HG03342 (cell line): ENCODE results near the gene RLN3.

Experiments used
- ATAC-seq: cut with Tn5 transposase; IDR thresholded peaks from one replicate; pipeline ENCODE4 v1.9.1; 2021; ENCODE audit warnings: mild to moderate bottlenecking, moderate library complexity; ENCODE audit not compliant: unreplicated experiment

RLN3 gene

GRCh38 chr19:13993590-13994300 is 34.2 kb upstream of the RLN3 start:
- no peak for ATAC-seq

GRCh38 chr19:13995017-13995728 is 32.8 kb upstream of the RLN3 start:
- no peak for ATAC-seq

GRCh38 chr19:13995878-13996765 is 31.8 kb upstream of the RLN3 start:
- no peak for ATAC-seq

DNA sequence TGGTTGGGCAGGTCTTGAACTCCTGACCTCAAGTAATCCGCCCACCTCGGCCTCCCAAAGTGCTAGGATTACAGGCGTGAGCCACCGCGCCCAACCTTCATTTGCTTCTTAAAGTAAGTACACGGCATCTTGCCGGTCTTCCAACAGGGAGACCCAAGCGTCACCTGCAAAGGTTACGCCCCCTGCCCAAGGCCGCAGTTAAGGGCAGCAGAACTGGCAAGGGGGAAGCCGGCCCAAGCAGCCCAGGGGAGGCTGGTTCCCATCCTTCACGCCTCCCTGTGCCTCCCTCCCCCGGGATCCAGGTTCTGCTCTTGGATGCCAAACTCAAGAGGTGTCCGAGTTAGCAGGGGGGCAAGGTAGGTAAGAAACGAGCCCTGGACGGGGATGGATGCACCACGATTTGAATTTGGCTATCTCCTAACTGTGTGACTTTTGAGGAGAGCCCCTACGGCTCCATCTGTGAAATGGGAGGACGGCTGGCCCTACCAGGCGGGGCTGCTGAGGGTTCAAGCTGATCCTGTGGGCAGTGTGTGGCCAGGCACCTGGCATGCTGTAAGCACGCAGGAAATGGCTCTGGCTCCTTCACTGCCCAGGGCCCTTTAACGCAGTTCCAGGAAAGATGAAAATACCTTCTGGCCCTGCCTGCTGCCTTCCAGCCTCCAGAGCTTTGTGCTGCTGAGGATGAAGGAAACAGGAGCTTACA is 30.9 kb upstream of the RLN3 start:
- ATAC-seq, result no peak

DNA sequence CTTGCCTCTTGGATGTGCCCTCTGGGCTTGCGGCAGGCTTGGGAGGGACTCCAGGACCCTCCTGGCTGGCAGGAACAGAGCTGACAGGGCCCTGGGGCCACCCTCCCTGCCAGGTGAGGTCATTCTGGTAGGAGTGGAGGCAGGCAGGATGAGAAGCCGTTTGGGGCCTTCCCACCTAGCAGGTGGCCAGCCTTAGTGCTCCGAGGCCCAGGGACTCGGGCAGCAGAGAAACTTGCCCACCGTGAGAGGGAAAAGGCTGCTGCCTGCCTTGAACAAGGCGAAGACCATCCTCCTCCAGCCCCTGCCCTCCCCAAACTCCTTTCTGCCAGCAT is 30.4 kb upstream of the RLN3 start:
- no peak for ATAC-seq

DNA sequence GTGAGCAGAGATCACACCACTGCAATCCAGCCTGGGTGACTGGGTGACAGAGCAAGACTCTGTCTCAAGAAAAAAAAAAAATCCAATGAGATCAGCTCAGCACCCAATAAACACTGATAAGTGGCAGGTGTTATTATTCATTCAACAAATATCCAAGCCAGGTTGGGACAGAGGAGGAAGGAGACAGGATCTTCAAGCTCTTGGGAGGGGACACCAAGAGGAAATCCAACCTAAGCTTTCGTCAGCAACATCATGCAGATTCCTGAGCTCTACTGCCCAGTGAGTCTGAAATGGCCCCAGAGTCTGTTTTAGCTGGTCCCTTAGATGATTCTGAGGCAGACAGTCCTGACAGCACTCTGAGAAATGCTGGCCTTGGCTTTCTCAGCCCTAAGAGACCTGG is 29.5 kb upstream of the RLN3 start:
- no peak for ATAC-seq

DNA sequence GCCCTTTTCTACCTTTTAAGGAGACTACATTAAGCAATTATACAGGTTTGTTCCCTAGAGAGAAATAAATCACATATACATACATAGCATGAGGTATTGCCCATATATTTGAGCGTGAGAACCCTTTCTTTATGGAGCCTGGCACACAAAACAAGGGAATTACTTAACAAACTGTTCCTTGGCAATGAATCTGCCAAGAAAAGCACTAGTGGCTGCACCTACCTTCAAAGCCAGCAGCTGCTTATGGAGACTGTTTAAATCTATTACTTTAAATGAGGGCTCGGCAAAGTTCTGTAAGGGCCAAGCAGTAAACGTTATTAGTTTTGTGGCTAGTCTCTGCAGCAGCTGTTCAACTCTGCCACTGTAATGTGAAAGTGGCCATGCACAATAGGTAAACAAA is 28.9 kb upstream of the RLN3 start:
- ATAC-seq, result no peak

DNA sequence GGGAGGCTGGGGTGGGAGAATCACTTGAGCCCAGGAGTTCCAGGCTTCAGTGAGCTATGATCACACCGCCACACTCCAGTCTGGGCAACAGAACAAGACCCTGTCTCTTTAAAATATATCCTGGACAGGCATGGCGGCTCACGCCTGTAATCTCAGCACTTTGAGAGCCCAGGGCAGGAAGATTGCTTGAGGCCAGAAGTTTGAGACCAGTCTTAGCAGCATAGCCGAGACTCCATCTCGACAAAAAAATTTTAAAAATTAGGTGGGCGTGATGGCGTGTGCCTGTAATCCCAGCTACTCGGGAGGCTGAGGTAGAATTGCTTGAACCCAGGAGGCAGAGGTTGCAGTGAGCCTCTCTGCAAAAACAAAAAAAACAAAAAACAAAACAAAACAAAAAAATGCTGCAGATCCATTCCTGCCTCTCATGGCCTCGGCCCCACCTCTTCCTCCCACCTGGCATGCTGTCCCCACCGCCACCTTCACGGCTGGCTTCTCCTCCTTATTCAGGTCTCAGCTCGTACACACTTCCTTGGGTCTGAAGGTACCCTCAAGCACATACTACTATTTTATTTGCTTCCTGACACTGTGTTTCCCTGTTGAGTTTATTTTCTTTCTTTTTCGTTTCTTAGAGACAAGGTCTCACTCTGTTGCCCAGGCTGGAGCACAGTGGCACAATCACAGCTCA is 27.1 kb upstream of the RLN3 start:
- no peak for ATAC-seq

GRCh38 chr19:14002571-14003250 is 25.2 kb upstream of the RLN3 start:
- ATAC-seq, result no peak

GRCh38 chr19:14003251-14004055 is 24.5 kb upstream of the RLN3 start:
- ATAC-seq, result no peak

- ATAC-seq, result no peak
These were observed 23.2 kb upstream of the RLN3 start for GRCh38 chr19:14004619-14005348.

GRCh38 chr19:14005349-14006084 is 22.4 kb upstream of the RLN3 start:
- ATAC-seq, result peak; percentile 30

- peak; percentile 64 for ATAC-seq
These were observed 21.7 kb upstream of the RLN3 start, which contains the start of gene RFX1 for GRCh38 chr19:14006085-14006765. Gene RFX1 (minus strand): TSS chr19:14006320. CDS start chr19:13993843, 12,477 bp downstream.

- ATAC-seq, result peak; percentile 33
These were observed 21.0 kb upstream of the RLN3 start for GRCh38 chr19:14006766-14007562.

DNA sequence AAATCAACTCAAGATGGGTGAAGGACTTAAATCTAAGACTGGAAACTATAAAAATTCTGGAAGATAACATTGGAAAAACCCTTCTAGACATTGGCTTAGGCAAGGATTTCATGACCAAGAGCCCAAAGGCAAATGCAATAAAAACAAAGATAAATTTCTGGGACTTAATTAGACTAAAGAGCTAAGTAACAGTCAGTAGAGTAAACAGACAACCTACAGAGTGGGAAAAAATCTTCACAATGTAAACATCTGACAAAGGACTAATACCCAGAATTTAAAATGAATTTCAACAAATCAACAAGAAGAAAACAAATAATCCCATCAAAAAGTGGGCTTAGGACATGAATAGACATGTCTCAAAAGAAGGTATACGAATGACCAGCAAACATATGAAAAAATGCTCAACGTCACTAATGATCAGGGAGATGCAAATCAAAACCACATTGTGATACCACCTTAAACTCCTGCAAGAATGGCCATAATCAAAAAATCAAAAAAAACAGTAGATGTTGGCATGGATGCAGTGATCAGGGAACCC is 15.5 kb upstream of the RLN3 start:
- no peak for ATAC-seq

DNA sequence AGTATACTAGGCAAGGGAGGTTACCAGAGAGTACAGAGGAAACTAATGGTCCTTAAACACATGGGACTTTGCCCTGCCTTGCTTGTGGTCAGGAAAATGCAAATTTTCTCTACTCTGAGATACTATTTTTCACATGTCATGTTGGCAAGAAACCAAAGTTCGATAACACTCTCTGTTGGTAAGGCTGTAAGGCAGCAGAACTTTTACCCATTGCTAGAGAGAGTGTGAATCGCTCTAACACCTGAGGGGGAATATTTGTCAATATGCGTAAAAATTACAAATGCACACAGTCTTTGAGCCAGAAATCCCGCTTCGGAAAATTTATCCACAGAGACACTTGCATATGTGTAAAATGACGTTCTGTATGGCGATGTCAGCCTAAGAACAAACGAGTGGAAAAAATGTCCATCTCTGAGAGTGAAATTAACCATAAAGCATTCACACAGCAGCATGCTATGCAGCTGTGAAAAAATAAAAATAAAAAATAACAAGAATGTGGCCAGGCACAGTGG is 12.4 kb upstream of the RLN3 start:
- peak; percentile 78 for ATAC-seq
